NAMALWA (cell line): ENCODE data around the gene KNL1.
"Not testable (repeated sequence)": the region's sequence is repeated elsewhere in the genome, so short reads cannot be mapped to it uniquely, and the experiment has no call there.

Source experiments
- DNase-seq: peaks from one replicate; pipeline ENCODE4 v3.0.0-alpha.2; 2015; ENCODE audit warnings: low spot score

The KNL1 gene

DNA sequence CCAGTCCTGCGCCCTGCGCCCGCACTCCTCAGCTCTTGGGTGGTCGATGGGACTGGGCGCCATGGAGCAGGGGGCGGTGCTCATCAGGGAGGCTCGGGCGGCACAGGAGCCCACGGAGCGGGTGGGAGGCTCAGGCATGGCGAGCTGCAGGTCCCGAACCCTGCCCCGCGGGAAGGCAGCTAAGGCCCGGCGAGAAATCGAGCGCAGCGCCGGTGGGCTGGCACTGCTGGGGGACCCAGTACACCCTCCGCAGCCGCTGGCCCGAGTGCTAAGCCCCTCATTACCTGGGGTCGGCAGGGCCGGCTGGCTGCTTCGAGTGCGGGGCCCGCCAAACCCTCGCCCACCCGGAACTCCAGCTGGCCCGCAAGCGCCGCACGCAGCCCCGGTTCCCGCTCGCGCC lies 82.9 kb downstream of the KNL1 start:
- not testable (repeated sequence) for DNase-seq

DNA sequence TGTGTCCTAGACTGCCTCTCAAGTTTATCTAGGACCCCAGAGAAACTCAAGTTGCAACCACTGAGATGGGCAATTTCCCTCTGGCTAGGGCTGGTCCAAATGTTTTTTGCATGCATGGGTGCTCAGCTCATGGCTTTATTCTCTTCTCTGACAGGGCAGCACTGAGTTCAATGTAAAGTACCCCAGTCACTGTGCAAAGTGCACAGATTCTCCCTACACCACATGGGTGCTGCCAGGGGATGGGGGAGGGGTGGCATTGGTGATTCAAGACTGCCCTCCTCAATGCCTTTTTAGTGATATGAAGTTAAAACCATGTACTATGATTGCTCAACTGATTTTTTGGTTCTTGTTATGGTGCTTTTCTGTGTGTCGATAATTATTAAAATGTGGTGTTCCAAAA lies 86.1 kb downstream of the KNL1 start:
- DNase-seq = peak; percentile 24

DNA sequence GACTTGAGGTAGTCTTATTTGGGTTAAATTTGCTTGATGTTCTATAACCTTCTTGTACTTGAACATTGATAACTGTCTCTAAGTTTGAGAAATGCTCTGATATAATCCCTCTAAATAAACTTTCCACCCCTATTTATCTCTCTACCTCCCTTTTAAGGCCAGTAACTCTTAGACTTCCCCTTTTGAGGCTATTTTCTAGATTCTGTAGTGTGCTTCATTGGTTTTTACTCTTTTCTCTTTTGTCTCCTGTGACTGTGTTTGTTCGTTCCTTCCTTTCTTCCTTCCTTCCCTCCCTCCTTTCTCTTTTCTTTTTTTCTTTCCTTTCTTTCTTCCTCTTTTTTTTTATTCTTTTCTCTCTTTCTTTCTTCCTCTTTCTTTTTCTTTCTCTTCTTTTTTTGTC lies 86.9 kb downstream of the KNL1 start:
- DNase-seq = peak; percentile 51

DNA sequence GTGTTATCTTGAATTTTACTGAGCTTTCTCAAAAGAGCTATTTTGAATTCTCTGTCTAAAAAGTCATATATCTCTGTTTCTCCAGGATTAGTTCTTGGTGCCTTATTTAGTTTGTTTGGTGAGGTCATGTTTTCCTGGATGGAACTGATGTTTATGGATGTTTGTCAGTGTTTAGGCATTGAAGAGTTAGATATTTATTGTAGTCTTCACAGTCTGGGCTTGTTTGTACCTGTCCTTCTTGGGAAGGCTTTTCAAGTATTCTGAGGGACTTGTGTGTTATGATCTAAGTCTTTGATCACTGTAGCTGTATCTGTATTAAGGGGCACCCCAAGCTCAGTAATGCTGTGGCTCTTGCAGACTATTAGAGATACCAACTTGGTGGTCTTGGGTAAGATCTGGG lies 90.3 kb downstream of the KNL1 start:
- DNase-seq = no peak

DNA sequence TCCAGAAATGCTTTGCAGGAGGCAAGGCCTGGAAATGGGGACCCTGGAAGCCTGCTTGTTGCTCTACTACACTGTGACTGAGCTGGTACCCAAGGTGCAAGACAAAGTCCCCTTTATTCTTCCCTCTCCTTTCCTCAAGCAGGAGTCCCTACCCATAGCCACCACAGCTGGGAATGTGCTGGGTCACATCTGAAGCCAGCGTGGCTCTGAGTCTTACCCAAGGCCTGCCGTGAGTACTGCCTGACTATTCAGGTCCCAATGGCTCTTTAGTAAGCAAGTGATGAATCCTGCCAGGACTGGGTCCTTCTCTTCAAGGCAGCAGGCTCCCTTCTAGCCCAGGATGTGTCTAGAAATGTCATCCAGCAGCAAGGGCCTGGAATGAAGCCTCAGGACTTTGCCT lies 91.3 kb downstream of the KNL1 start:
- DNase-seq = no peak

DNA sequence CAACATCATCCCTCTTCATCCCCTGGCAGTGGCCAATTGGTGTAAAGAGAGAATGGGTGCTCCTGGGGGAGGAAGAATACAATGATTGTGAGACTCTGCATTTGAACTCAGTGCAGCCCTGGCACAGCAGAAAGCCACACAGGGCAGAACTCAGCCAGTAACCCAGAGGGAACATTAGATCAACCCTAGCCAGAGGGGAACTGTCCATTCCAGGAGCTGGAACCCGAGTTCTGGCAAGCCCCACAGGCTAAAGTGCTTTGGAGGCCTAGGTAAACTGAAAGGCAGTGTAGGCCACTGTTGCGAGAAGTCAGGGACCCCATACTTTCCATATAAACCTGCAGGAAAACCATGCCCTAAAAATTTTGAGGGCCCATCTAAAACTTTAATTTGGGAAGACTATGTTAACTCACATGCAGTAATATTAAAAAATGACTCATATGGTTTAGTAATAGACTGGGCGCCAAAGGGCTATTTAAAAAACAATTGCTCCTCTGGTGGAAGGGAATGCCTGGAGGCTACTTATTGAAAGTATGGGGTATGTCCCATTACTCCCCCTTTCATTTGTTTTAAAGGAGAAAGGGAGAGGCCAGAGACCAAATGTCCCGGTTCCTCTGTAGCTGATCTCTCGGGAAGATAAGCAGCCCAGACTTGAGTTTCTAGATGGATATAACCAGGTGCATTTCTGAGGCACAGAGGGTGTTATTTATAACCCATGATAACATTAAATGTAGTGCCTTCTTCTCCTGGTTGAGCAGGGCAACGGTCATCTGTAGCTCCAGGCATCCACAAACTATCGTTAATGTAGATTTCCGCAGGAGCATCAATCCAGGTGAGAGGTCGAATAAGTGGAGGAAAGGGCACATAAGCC lies 95.1 kb downstream of the KNL1 start:
- DNase-seq = no peak

DNA sequence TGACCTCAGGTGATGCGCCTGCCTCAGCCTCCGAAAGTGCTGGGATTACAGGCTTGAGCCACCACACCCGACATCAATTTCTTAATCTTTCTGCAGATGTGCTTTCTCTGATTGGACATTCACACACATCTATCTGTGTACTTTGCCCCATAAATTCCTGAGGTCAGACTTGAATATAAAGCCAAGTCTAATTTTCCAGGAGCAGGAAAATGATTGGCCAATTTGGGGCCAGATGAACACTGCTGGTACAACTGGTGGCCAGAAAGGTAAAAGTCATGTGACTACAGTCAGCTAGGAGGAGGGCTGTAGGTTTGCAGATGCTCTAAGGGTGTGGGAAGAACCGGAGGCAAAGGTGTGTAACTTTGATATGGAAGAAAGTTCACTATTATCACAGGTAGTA lies 97.7 kb downstream of the KNL1 start:
- no peak for DNase-seq

DNA sequence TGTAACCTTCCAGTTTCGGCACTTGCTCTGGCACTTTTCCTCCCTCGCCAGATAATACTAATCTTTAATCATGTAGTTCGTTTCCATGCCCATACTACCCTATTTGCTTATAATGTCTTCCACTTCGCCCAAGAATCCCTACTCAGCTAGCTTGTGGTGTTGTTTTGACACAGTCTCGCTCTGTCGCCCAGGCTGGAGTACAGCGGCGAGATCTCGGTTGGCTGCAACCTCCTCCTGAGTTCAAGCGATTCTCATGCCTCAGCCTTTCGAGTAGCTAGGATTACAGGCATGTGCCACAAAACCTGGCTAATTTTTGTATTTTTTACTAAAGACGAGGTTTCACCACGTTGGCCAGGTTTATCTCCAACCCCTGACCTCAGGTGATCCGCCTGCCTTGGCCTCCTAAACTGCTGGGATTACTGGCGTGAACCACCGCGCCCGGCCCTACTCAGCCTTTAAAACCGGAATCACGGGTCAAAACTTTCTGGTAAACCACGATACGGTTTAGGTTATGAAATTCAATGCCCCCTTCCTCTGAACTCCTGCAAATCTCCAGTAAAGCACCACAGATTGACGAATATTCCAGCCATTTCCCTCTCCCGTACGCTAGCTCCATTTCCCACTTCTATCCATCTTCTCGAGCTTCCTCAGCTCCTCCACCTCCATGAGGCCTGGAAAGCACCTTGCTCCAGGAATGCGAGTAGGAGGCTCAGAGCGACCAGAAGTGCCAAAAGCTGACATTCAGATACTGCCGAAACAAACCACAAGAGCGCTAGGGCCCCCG lies 100.0 kb downstream of the KNL1 start:
- DNase-seq = peak; percentile 78

DNA sequence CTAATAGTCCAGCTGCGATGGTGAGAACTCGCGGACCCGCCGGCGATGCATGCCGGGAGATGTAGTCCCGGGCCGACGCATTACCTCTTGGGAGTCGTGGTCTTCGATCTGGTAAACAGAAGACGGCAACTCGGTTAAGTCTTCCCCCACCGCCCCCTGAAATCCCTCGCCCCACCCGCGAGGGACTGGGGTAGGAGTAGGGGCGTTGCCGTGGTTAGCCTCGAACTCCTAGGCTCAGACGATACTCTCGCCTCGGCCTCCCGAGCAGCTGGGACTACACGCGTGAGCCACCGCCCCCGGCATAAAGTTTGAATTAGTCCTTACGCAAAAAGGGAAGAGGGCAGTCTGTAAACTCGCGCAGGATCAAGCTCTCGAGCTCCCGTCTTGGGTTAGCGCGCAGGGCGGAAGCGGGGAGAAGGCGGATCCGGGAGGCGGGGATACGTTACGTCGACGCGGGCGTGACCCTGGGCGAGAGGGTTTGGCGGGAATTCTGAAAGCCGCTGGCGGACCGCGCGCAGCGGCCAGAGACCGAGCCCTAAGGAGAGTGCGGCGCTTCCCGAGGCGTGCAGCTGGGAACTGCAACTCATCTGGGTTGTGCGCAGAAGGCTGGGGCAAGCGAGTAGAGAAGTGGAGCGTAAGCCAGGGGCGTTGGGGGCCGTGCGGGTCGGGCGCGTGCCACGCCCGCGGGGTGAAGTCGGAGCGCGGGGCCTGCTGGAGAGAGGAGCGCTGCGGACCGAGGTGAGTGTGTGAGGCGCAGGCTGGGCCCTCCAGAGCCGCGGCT lies 100.8 kb downstream of the KNL1 start, which contains the start of gene RAD51:
Gene RAD51, plus strand, starts transcription at position 487 of the 781 bp plus-strand sequence. CDS start 3,585 bp downstream, outside the sequence.
- peak; percentile 98 for DNase-seq

DNA sequence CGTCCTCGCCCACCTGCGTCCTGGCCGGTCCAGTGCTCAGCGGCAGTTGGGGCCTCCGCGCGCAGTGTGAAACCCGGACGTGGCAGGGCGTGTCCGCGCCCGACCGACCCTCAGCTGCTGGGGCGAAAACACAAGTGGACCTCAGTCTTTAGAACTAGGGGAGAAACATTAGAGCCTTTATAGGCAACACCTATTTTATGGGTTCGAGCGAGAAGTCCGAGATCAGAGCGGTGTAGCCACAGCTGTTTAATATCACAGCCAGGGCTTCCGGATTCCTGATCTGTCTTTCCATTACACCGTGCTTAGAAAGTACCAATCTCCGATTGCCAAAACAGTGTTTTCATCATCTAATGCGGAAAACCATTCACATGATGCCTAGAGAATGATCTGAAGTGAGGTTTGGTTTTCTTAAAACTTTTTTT lies 101.4 kb downstream of the KNL1 start:
- DNase-seq = peak; percentile 64

DNA sequence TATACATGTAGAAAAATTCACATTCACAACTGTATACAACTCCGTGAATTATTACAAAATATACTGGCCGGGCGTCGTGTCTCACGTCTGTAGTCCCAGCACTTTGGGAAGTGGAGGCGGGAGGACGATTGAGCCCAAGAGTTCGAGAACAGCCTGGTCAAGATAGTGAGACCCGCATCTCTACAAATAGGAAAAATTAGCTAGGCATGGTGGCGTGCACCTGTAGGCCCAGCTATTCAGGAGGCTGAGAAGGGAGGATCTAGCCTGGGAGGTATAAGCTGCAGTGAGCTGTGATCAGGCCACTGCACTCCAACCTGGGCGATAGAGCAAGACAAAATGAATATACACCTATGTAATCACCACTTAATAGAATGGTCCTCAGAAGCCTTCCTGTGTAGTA lies 102.2 kb downstream of the KNL1 start:
- no peak for DNase-seq

DNA sequence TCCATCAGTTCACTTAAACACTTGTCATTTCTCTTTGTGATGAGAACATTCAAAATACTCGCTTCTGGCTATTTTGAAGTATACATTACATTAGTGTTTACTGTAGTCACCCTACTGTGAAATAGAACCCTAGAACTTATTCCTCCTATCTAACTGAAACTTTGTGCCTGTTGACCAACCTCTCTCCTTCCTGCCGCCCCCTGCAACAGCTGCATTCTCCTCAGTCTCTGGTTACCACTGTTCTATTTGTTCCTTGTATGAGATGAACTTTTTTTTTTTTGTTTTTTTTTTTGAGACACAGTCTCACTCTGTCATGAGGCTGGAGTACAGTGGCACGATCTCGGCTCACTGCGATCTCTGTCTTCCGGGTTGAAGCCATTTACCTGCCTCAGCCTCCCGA lies 103.9 kb downstream of the KNL1 start:
- no peak for DNase-seq

DNA sequence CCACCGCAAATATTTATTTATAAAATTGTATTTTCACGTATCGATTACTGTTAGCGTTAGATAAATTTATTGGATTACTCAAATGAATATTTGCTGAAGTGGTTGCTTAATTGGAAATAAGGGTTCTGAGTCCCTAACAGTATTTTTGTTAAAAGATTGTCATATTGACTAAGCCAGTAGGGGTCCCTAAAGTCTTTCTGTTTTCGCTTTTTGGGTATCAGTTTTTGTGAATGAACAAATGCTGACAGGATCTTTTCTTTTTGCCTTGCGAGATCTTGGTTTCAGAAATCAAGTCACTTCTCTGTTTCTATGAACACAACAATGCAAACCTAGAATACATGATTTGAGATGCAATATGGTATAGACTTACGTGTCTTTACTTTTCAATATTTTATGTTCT lies 108.0 kb downstream of the KNL1 start:
- DNase-seq = peak; percentile 60

DNA sequence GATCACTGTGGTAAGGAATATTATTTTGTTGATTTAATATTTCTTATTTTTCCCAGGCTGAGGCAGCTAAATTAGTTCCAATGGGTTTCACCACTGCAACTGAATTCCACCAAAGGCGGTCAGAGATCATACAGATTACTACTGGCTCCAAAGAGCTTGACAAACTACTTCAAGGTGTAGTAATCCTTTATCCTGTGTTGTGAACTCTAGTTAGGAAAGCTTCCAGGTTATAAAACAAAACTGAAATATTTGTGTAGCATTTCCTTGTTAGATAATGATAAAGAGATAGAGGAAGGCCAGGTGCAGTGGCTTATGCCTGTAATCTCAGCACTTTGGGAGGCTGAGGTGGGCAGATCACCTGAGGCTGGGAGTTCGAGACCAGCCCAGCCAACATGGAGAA lies 112.1 kb downstream of the KNL1 start:
- DNase-seq = no peak
